GM12878 (cell line): ENCODE results near the gene SLC16A6. TPM values are rescaled to one million over a fixed set of nuclear protein-coding genes. Genes with fewer than 3 reads are reported as not detected.
"Not testable (repeated sequence)": the region's sequence is repeated elsewhere in the genome, so short reads cannot be mapped to it uniquely, and the experiment has no call there.

Experiments
- ATAC-seq: fragments of 200-7000 bp; cut with Tn5 transposase; 3 replicates; pipeline ENCODE4 v1.9.1; 2020; ENCODE audit warnings: mild to moderate bottlenecking, moderate library complexity
- BruUV-seq: library from RNA; stranded (reverse); fragments of 400-500 nt; replicated peaks from 2 replicates; lab custom pipeline; 2021; lab: Mats Ljungman, UMichigan
- CTCF ChIA-PET: fragments of 300-600 bp; sonication (Branson Sonifier 250); formaldehyde crosslinking; extraction: SDS; loops from one replicate; lab custom pipeline; 2021; ENCODE audit warnings: inconsistent platforms; lab: Yijun Ruan, JAX
- POLR2A ChIA-PET: fragments of 350-600 bp; formaldehyde crosslinking; extraction: SDS; loops from one replicate; lab custom pipeline; 2021; ENCODE audit warnings: inconsistent platforms; lab: Charles Lee
- RAD21 ChIA-PET: fragments of 300-600 bp; sonication (Branson Sonifier 250); formaldehyde crosslinking; loops from one replicate; lab custom pipeline; 2023; ENCODE audit warnings: antibody characterized with exemption; ENCODE audit not compliant: unreplicated experiment; lab: Charles Lee
- SMC1A ChIA-PET: fragments of 300-600 bp; sonication (Branson Sonifier 250); formaldehyde crosslinking; loops from one replicate; lab custom pipeline; 2023; ENCODE audit not compliant: unreplicated experiment, uncharacterized antibody; lab: Charles Lee
- DNase-seq: peaks from one replicate; pipeline ENCODE4 v3.0.0-alpha.2; 2011; ENCODE audit warnings: low read depth, low spot score
- FAIRE-seq: peaks from 3 replicates; lab custom pipeline; 2011; peaks lifted over from hg19 to GRCh38; lab: Jason Lieb, UNC
- H2AFZ ChIP-seq: 2 replicates; pipeline ENCODE4 v1.6.0; 2011; ENCODE audit warnings: low read depth, low read length, control low read depth; ENCODE audit not compliant: control insufficient read depth
- H3K27ac ChIP-seq: 2 replicates; pipeline ENCODE4 v1.5.1; 2011; ENCODE audit warnings: control low read depth; ENCODE audit not compliant: control insufficient read depth, insufficient read depth
- H3K27me3 ChIP-seq, 2 experiments: replicated peaks in 1 of 2; 2 replicates each; pipeline versions ENCODE4 v1.6.0 to v1.6.1; 2011; ENCODE audit warnings: low read length in 1 of 2; ENCODE audit not compliant: control insufficient read depth in 2 of 2, insufficient read depth in 2 of 2
- H3K36me3 ChIP-seq, 2 experiments: 2 replicates each; pipeline ENCODE4 v1.5.1; 2011; ENCODE audit warnings: low read length in 1 of 2; ENCODE audit not compliant: control insufficient read depth in 2 of 2, insufficient read depth in 2 of 2
- H3K4me1 ChIP-seq: 2 replicates; pipeline ENCODE4 v1.6.1; 2011; ENCODE audit warnings: mild to moderate bottlenecking, low read length, moderate library complexity, mixed read lengths; ENCODE audit not compliant: control insufficient read depth, insufficient read depth
- H3K4me2 ChIP-seq: 2 replicates; pipeline ENCODE4 v1.6.0; 2011; ENCODE audit warnings: control low read depth; ENCODE audit not compliant: control insufficient read depth, insufficient read depth
- H3K4me3 ChIP-seq: fragments of 200-600 bp; sonication (generic); 2 replicates; pipeline ENCODE4 v1.5.1; 2016
- H3K79me2 ChIP-seq: 2 replicates; pipeline ENCODE4 v1.6.0; 2011; ENCODE audit warnings: low read length; ENCODE audit not compliant: control insufficient read depth, insufficient read depth
- H3K9ac ChIP-seq: 2 replicates; pipeline ENCODE4 v1.8.0; 2011; ENCODE audit warnings: low read length, control low read depth, mixed read lengths; ENCODE audit not compliant: control insufficient read depth, insufficient read depth
- H3K9me3 ChIP-seq: replicated peaks from 3 replicates; pipeline ENCODE4 v1.5.1; 2011; ENCODE audit warnings: mild to moderate bottlenecking, low read length; ENCODE audit not compliant: control insufficient read depth, insufficient read depth
- H4K20me1 ChIP-seq: 2 replicates; pipeline ENCODE4 v1.6.0; 2011; ENCODE audit not compliant: control insufficient read depth, insufficient read depth
- FOXM1 ChIP-seq: IDR thresholded peaks from 2 replicates; pipeline ENCODE4 v1.6.1; 2012; ENCODE audit warnings: low read depth, mild to moderate bottlenecking, inconsistent platforms, low read length, moderate library complexity
- RAD21 ChIP-seq: IDR thresholded peaks from 2 replicates; pipeline ENCODE4 v1.6.1; 2011; ENCODE audit warnings: mild to moderate bottlenecking, low read depth, low read length, moderate library complexity; ENCODE audit not compliant: insufficient read depth
- SMC3 ChIP-seq: IDR thresholded peaks from 2 replicates; pipeline ENCODE4 v1.6.1; 2011; ENCODE audit warnings: low read length, improper control_type of control experiment, borderline replicate concordance
- WGBS: methylation state at CpG from one replicate; pipeline ENCODE4 v1.1.6; 2016; ENCODE audit warnings: low lambda C conversion rate; ENCODE audit not compliant: insufficient replicate concordance, insufficient coverage; ENCODE audit errors: missing lambda C conversion rate; 5-methylcytosine and 5-hydroxymethylcytosine counted together
- in situ Hi-C: fragments of 300-500 bp; cut with MboI; formaldehyde crosslinking; loops from 9 replicates; pipeline ENCODE4 v1.14.3; 2018; ENCODE audit warnings: mixed read lengths
- intact Hi-C: fragments of 100-400 bp; cut with micrococcal nuclease; formaldehyde crosslinking; loops from one replicate; pipeline ENCODE4 v1.14.2; 2022; ENCODE audit not compliant: unreplicated experiment
- polyA plus RNA-seq, 11 experiments: library from polyadenylated mRNA; depleted of rRNA in 4 of 11; unstranded in 6 of 11; stranded (reverse) in 5 of 11; fragments of >200 nt; fragmentation: Nextera tagmentation in 4 of 11; fragmentation: Illumina TruSeq in 1 of 11; extraction: Ambion mirVana in 4 of 11; extraction: Trizol in 1 of 11; gene quantifications; 1 replicate in 1 of 11; 2 replicates in 10 of 11; pipeline versions ENCODE4 v1.2.1 to v1.2.3, GENCODE V29; 2011 to 2016; ENCODE audit warnings: inconsistent platforms in 2 of 11, missing spikeins in 2 of 11, low read depth in 1 of 11
- total RNA-seq, 4 experiments: library from RNA; depleted of rRNA in 3 of 4; stranded (reverse); fragments of >200 nt in 3 of 4; fragmentation: Illumina TruSeq in 1 of 4; extraction: Trizol in 1 of 4; gene quantifications; 2 replicates each; pipeline versions ENCODE4 v1.2.1 to v1.2.3, GENCODE V29; 2013 to 2021
- TF ChIP-seq, protein P1 (sequence below), 3 experiments: IDR thresholded peaks in 2 of 3; conservative IDR thresholded peaks in 1 of 3; 2 replicates each; pipeline ENCODE4 v1.5.1; 2011; ENCODE audit warnings: low read depth in 3 of 3, low read length in 3 of 3, mild to moderate bottlenecking in 3 of 3, control low read depth in 2 of 3, moderate library complexity in 2 of 3, inconsistent platforms in 1 of 3, mixed read lengths in 1 of 3; ENCODE audit not compliant: control insufficient read depth in 2 of 3, insufficient read depth in 1 of 3; ENCODE audit errors: extremely low read depth in 1 of 3

Gene SLC16A6
- total and polyA plus RNA-seq, 10 of the 15 experiments (the other 5 are each of a cell fraction or from before 2014, with no cell fraction given): 2.4 to 8.8 (median 6.0) TPM

DNA sequence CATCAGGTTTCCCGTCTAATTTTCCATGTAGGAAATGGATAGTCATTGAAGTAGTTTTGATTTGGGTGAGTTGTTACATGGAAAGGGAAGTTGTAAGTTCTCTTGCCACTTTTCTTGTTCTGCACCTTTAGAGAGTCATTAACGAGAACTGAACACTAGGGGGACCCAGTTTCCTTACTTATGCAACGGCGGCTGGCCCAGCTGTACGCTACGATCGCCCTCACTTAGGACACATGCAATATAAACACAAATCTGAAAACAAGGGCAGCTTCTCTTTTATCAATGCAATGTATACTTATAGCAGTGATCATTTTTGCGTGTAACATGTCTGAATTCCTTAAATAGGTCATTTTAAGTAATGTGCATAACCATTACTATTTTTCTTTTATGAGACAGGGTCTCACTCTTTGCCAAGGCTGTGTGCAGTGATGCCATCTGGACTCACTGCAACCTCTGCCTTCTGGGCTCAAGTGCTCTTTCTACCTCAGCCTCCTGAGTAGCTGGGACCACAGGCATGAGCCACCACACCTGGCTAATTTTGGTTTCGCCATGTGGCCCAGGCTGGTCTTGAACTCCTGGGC, 27.7 kb downstream of the SLC16A6 start:
- H2AFZ ChIP-seq, H3K4me1 ChIP-seq, BruUV-seq, H3K79me2 ChIP-seq, H3K9ac ChIP-seq, H3K9me3 ChIP-seq, DNase-seq, H3K27me3 ChIP-seq, H3K36me3 ChIP-seq, H3K27ac ChIP-seq, H3K4me3 ChIP-seq, H4K20me1 ChIP-seq, H3K4me2 ChIP-seq: not testable (repeated sequence)
- TF ChIP-seq, protein P1, sequence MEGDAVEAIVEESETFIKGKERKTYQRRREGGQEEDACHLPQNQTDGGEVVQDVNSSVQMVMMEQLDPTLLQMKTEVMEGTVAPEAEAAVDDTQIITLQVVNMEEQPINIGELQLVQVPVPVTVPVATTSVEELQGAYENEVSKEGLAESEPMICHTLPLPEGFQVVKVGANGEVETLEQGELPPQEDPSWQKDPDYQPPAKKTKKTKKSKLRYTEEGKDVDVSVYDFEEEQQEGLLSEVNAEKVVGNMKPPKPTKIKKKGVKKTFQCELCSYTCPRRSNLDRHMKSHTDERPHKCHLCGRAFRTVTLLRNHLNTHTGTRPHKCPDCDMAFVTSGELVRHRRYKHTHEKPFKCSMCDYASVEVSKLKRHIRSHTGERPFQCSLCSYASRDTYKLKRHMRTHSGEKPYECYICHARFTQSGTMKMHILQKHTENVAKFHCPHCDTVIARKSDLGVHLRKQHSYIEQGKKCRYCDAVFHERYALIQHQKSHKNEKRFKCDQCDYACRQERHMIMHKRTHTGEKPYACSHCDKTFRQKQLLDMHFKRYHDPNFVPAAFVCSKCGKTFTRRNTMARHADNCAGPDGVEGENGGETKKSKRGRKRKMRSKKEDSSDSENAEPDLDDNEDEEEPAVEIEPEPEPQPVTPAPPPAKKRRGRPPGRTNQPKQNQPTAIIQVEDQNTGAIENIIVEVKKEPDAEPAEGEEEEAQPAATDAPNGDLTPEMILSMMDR (IDR thresholded peaks at IDR 0.05 in 2 of 3, conservative IDR thresholded peaks at IDR 0.05 in 1 of 3; ENCODE audit: control insufficient read depth in 2 of 3, extremely low read depth in 1 of 3, insufficient read depth in 1 of 3, low read depth in 3 of 3, low read length in 3 of 3): peak; percentile 39 to 54 (median 45); a peak in 5 of 6 replicates
- TF ChIP-seq FOXM1 (0 out of 2 replicates have a peak, but pooled peaks have one; percentile 15), RAD21 (peak; percentile 57), SMC3 (peak; percentile 72)
- SMC1A ChIA-PET: interaction anchor here (0.6 to 9.7 kb wide), 13 partner anchors 25 to 235 kb away, joined by 3 to 163 read pairs (median 8); partner anchors contain the start of gene WIPI1
- WGBS: 12% methylated on average over 9 of the region's 9 CpGs
- CTCF ChIA-PET: interaction anchor here (0.6 to 9.8 kb wide), 19 partner anchors 12 to 440 kb away, joined by 3 to 119 read pairs (median 4); partner anchors contain the start of gene WIPI1
- RAD21 ChIA-PET: interaction anchor here (1.0 to 4.9 kb wide), 10 partner anchors 14 to 205 kb away, joined by 3 to 35 read pairs (median 10); no protein-coding TSS in a partner anchor
- intact Hi-C loops (loop anchor here (1.0 kb wide), 3 partner anchors 136 to 200 kb away; no protein-coding TSS in a partner anchor), in situ Hi-C loops (loop anchor here (5.0 to 10.0 kb wide), 3 partner anchors 172 to 502 kb away; partner anchors contain the start of gene WIPI1)
- POLR2A ChIA-PET: interaction anchor here (0.5 to 1.6 kb wide), 4 partner anchors 24 to 198 kb away, joined by 3 to 6 read pairs (median 4); partner anchors contain the start of genes ARSG, SLC16A6 and WIPI1
- ATAC-seq: peak; percentile 69
- peak; percentile 99 for FAIRE-seq

DNA sequence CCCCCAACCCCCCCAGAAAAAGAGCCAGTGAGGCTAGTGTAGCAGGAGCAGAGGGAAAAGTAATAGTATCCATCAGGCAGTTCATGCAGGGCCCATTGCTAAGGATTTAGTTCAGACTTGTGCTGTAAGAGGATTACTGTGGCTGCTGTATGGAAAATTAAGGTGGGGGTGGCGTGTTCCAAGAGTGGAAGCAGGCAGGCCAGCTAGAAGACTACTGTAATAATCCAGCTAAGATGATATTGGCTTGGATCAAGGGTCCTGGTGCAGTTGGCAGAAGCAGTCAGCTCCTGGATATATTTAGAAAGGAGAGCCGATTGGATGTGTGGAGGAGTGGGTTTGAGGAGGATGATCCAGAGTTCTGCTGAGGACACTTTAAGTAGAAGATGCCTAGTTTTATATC, 28.5 kb downstream of the SLC16A6 start:
- RAD21 ChIA-PET: interaction anchor here (0.5 to 4.9 kb wide), 9 partner anchors 14 to 204 kb away, joined by 3 to 35 read pairs (median 11); no protein-coding TSS in a partner anchor
- in situ Hi-C loops: loop anchor here (5.0 to 10.0 kb wide), 3 partner anchors 172 to 502 kb away; partner anchors contain the start of gene WIPI1
- H3K4me2 ChIP-seq, ATAC-seq, DNase-seq, intact Hi-C loops, H3K4me1 ChIP-seq, H3K27ac ChIP-seq, H3K9me3 ChIP-seq, H3K27me3 ChIP-seq, BruUV-seq, H3K4me3 ChIP-seq, H4K20me1 ChIP-seq, H3K36me3 ChIP-seq, H2AFZ ChIP-seq, FAIRE-seq, H3K79me2 ChIP-seq, H3K9ac ChIP-seq: not testable (repeated sequence)
- POLR2A ChIA-PET: interaction anchor here (1.1 to 1.6 kb wide), 3 partner anchors 29 to 198 kb away, joined by 4 to 6 read pairs (median 4); partner anchors contain the start of genes ARSG and WIPI1
- 45% methylated on average over 2 of the region's 2 CpGs for WGBS
- CTCF ChIA-PET: interaction anchor here (0.6 to 9.8 kb wide), 17 partner anchors 13 to 235 kb away, joined by 3 to 119 read pairs (median 5); partner anchors contain the start of gene WIPI1
- SMC1A ChIA-PET: interaction anchor here (0.9 to 9.7 kb wide), 12 partner anchors 26 to 235 kb away, joined by 3 to 163 read pairs (median 6); partner anchors contain the start of gene WIPI1
